ENCODE data around the gene PIP5K1B. TPM values are rescaled to one million over a fixed set of nuclear protein-coding genes. Genes with fewer than 3 reads are reported as not detected.

PIP5K1B gene
- total and polyA plus RNA-seq, 2 experiments from 2014 or later: 3.2 to 5.0 TPM

- no peak overlapping the region for H3K27ac ChIP-seq
- H3K36me3 ChIP-seq: no peaks in the 10 kb centered on the region
- no peak overlapping the region for H3K4me3 ChIP-seq
These were observed 329.0 kb downstream of the PIP5K1B start for GRCh38 chr9:69034071-69034470.

GRCh38 chr9:69035438-69036308, 330.6 kb downstream of the PIP5K1B start, which contains the start of gene FXN:
TSS of gene FXN (plus strand) at chr9:69035752. CDS start at chr9:69035783, 31 bp downstream.
- peak within 1 kb of the TSS; percentile 53 for H3K4me3 ChIP-seq
- H3K27me3 ChIP-seq: no peaks in the 10 kb centered on the region
- peak; percentile 98 for TF ChIP-seq CTCF (IDR thresholded peaks at IDR 0.05; ENCODE audit: low read depth, low read length)
- peak within 1 kb of the TSS; percentile 92 for H3K27ac ChIP-seq
- no peaks in the 10 kb centered on the region for H3K9me3 ChIP-seq (ENCODE audit: low read depth)
- no peaks in the 10 kb centered on the region for H3K36me3 ChIP-seq
- H3K4me1 ChIP-seq (ENCODE audit: low read depth): no peaks in the 10 kb centered on the region
- DNase-seq (ENCODE audit: low read depth in 1 of 2, low spot score in 1 of 2): peak; percentile 86 to 90

More at GRCh38 chr9:69034071-69034470, 329.0 kb downstream of the PIP5K1B start:
- Histone ChIP-seq H3K9me3 (ENCODE audit: low read depth) (no peaks in the 10 kb centered on the region), H3K27me3 (no peaks in the 10 kb centered on the region), H3K4me1 (ENCODE audit: low read depth) (no peaks in the 10 kb centered on the region)
- TF ChIP-seq CTCF (IDR thresholded peaks at IDR 0.05; ENCODE audit: low read depth, low read length): no peak
- no peak for DNase-seq (ENCODE audit: low read depth in 1 of 2, low spot score in 1 of 2)

GRCh38 chr9:69036309-69036708, 331.3 kb downstream of the PIP5K1B start:
- no peaks in the 10 kb centered on the region for H3K9me3 ChIP-seq (ENCODE audit: low read depth)
- no peaks in the 10 kb centered on the region for H3K36me3 ChIP-seq
- DNase-seq (ENCODE audit: low read depth in 1 of 2, low spot score in 1 of 2): peak in 1 of 2 donors; percentile 28
- H3K27me3 ChIP-seq: no peaks in the 10 kb centered on the region
- H3K4me1 ChIP-seq (ENCODE audit: low read depth): no peaks in the 10 kb centered on the region
- peak overlapping the region; percentile 53 for H3K4me3 ChIP-seq
- no peak for TF ChIP-seq CTCF (IDR thresholded peaks at IDR 0.05; ENCODE audit: low read depth, low read length)
- peak overlapping the region; percentile 92 for H3K27ac ChIP-seq

- peak overlapping the region; percentile 92 for H3K27ac ChIP-seq
- no peak for DNase-seq (ENCODE audit: low read depth in 1 of 2, low spot score in 1 of 2)
- H3K36me3 ChIP-seq: no peaks in the 10 kb centered on the region
- H3K27me3 ChIP-seq: no peaks in the 10 kb centered on the region
- no peaks in the 10 kb centered on the region for H3K9me3 ChIP-seq (ENCODE audit: low read depth)
- no peaks in the 10 kb centered on the region for H3K4me1 ChIP-seq (ENCODE audit: low read depth)
- H3K4me3 ChIP-seq: peak overlapping the region; percentile 53
- no peak for TF ChIP-seq CTCF (IDR thresholded peaks at IDR 0.05; ENCODE audit: low read depth, low read length)
These were observed 331.8 kb downstream of the PIP5K1B start for GRCh38 chr9:69036799-69037198.

GRCh38 chr9:69040646-69041045, 335.6 kb downstream of the PIP5K1B start:
- DNase-seq (ENCODE audit: low read depth in 1 of 2, low spot score in 1 of 2): no peak
- Histone ChIP-seq H3K4me3 (no peak overlapping the region), H3K36me3 (no peaks in the 10 kb centered on the region), H3K27ac (no peak overlapping the region), H3K27me3 (no peaks in the 10 kb centered on the region), H3K4me1 (ENCODE audit: low read depth) (peaks cover 17% of the 10 kb centered on the region), H3K9me3 (ENCODE audit: low read depth) (no peaks in the 10 kb centered on the region)
- TF ChIP-seq CTCF (IDR thresholded peaks at IDR 0.05; ENCODE audit: low read depth, low read length): no peak

All from cardiac muscle cell (in vitro differentiated cells and primary cell).